HG02981 (cell line): ENCODE results near the gene PIK3R6.

Experiments
- ATAC-seq: cut with Tn5 transposase; IDR thresholded peaks from one replicate; pipeline ENCODE4 v1.9.1; 2021; ENCODE audit warnings: mild to moderate bottlenecking, moderate library complexity; ENCODE audit not compliant: unreplicated experiment

The PIK3R6 gene

GRCh38 chr17:8755590-8756255 is 111.8 kb downstream of the PIK3R6 start:
- ATAC-seq = no peak

DNA sequence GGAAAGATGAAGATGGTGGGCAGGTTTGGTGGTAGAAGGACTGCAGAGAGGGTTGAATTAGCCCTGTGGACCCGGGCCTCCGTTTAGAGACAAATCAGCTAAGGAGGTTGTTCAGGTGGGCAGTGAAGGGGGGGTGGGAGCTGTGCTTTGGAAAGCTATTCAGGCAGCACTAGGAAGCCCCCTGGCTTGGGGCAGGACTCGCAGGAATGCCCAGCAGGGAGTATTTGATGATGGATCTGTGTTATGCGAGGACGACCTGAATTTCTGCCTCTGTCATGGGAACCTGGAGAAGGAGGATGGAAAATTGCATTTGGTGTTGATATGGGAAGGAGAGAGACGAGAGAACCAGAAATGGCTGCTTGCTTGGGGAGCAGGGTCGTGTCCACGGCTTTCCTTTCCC is 112.6 kb downstream of the PIK3R6 start:
- no peak for ATAC-seq

GRCh38 chr17:8753976-8754440 is 113.5 kb downstream of the PIK3R6 start:
- ATAC-seq = no peak

- ATAC-seq = no peak
Measured at GRCh38 chr17:8753136-8753975, 114.1 kb downstream of the PIK3R6 start.
